SK-N-SH (cell line): Measurements from ENCODE around the gene EXOC2.

Experiments used
- CTCF ChIP-seq: fragments of 200-600 bp; sonication (generic); IDR thresholded peaks from 2 replicates; pipeline ENCODE4 v1.6.1; 2017; ENCODE audit warnings: antibody characterized with exemption, mild to moderate bottlenecking, moderate library complexity
- POLR2AphosphoS5 ChIP-seq: IDR thresholded peaks from 2 replicates; pipeline ENCODE4 v1.6.1; 2012; ENCODE audit warnings: low read depth, low read length

DNA sequence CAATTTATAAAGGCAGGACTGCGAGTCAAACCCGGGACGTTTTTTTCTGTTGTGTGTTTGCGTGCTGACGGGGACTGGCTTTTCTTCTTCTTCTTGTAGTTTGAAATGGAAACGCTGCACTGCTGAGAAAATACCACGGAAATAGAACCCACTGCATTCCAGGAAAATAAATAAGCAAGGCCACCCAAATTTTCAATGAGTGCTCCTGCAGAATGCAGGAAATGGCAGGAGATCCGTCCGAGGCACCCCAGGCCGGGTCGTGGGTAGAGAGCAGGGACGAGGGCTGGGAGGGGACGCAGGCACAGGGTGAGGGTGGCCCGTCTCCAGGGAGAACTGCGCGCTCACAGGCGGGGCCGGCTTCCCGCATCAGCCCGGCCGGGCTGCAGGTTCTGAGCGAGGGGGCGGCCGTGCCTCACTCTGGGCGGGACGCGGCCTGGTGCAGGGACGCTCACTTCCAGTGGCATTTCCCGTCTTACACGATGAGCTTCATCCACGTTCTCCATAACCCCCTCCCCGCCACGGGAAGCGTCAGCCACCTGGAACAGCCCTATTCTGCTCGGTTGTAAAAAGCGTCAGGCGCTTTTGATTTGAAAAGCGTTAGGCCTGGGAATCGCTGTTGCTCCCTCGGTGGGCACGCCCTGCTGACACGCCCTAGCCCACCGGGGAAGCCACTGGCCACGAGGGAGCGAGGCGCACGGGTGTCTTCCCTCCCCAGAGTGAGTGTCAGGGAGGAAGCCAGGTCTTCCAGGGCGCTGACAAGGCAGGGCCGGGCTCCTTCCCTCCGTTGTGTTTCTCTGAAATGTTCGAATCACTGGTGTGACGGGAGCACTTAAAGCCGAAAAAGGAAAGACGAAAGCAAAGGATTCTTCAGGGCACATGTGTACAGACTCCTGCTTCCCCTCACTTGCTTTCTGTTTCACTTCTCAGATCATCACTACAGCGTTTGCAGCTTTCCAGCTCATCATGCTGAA lies 17.9 kb upstream of the EXOC2 start:
- TF ChIP-seq POLR2AphosphoS5 (no peak), CTCF (no peak)
